ENCODE results near the gene CFAP46. TPM values are rescaled to one million over a fixed set of nuclear protein-coding genes. Genes with fewer than 3 reads are reported as not detected.

Gene CFAP46
- total and polyA plus RNA-seq, 9 of the 15 experiments (the other 6 are each of a cell fraction or from before 2014, with no cell fraction given), result not detected

DNA sequence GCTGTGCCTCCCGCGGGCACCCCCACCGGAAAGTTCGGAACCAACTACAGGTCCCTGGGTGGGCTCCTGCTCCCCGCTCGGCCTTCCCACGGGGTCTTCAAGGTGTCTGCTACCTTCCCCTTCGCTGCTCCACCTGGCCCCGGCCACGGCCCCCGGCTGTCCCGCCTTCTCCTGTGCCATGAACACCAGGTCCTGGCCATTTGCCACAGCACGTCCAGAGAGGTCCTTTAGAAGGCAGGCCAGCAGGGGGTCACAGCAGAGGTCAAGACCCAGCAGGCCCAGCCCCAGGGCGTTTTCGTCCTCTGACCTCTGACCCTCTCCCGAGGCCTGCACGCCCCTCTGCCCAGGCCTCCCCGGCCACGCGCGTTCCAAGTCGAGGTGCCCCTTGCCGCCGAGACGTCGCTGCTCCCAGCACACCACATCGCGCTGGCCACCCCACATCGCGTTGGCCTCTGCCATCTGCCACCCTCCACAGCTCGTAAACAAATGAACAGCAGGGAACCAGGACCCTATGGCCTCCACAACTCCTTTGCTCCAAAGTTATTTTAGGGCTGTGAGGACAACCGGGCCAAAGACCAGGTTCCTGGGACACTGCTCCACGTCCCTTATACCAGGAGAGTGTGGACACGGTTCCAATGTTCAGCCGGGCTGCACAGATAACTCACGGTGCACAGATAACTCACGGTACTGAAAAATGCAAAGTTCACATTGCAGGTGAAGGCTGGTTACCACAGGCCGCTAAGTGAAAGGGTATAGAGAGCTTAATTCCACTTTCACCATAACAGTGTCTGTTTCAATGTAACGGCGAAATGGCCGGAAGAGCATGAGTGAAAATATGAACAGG is 74.3 kb downstream of the CFAP46 start (continued):
- TF ChIP-seq TRIM28 (IDR thresholded peaks at IDR 0.05), result no peak

DNA sequence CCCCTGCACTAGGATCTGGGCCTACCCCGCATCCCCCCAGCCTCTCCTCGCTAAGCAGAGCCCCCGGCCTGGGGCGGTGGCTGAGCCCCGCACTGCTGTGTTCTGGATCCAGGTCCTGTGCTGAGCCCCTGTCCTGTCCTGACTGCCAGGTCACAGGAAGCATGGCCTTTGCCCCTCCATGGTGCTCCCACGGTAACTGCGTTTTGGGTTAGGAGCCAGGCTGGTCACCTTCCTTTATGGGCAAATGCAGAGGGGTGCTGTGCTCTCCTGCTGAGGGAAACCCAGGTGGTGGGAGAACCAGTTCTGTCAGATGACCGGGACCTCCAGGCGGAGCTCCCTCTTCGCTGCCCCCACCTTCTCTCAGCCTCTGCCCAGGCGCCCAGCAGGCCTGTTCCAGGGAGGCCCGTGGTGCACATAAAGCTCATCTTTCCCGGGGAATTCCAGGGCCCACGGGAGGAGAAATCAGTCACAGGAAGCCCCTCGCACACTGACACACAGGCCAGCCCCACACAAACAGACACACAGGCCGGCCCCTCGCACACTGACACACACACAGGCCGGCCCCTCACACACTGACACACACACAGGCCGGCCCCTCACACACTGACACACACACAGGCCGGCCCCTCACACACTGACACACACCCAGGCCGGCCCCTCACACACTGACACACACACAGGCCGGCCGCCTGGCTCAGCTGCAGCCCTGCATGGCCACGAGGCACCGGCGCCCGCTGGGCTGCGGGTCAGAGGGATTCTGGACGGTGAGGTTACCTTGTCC is 75.6 kb downstream of the CFAP46 start:
- DNase-seq (ENCODE audit: extremely low read depth in 1 of 4, low spot score in 3 of 4), result no peak

More for the DNA sequence above, 75.6 kb downstream of the CFAP46 start:
- H3K27ac ChIP-seq (ENCODE audit: extremely low read depth, low read depth, low read length), result no peak overlapping the region
- FAIRE-seq (no peak), ATAC-seq (no peak)
- no peak overlapping the region for H2AFZ ChIP-seq (ENCODE audit: low read depth, low read length)
- ChIA-PET POLR2A (no interaction called here), CTCF (ENCODE audit: low intra/inter-chr PET ratio) (no interaction called here)
- H3K9me3 ChIP-seq (replicated peaks; ENCODE audit: control insufficient read depth, insufficient read depth, low read depth, low read length), result no peaks in the 10 kb centered on the region
- H3K4me1 ChIP-seq (replicated peaks in 1 of 2; ENCODE audit: control insufficient read depth in 2 of 2, insufficient read depth in 2 of 2, low read length in 2 of 2), result peaks cover 0 to 10% of the 10 kb centered on the region in 2 experiments; a peak in 1 of 5 replicates
- no peaks in the 10 kb centered on the region for H3K9me1 ChIP-seq (ENCODE audit: control insufficient read depth, insufficient read depth, low read length)
- WGBS (ENCODE audit: insufficient coverage, low coverage, missing lambda C conversion rate), result 3% methylated on average over 11 of the region's 29 CpGs
- H3K79me2 ChIP-seq (ENCODE audit: control insufficient read depth, insufficient read depth, low read length), result no peaks in the 10 kb centered on the region
- in situ Hi-C loops (cut with MboI) (no loop called here), intact Hi-C loops (cut with micrococcal nuclease) (no loop called here)
- BruUV-seq (replicated peaks), result no TSS peak
- peaks cover 0 to 52% of the 10 kb centered on the region in 2 experiments; a peak in 3 of 5 replicates for H3K27me3 ChIP-seq (ENCODE audit: control insufficient read depth in 2 of 2, insufficient read depth in 2 of 2, low read length in 2 of 2)
- no peak overlapping the region for H3K4me2 ChIP-seq (ENCODE audit: insufficient read depth, low read length)
- no peaks in the 10 kb centered on the region for H3K36me3 ChIP-seq (ENCODE audit: control insufficient read depth, insufficient read depth, low read length)
- no peak overlapping the region for H3K9ac ChIP-seq (ENCODE audit: insufficient read depth in 1 of 2, low read depth in 2 of 2, low read length in 2 of 2)
- peaks cover 5% of the 10 kb centered on the region; the same call in 1 of the 2 replicates for H4K20me1 ChIP-seq (replicated peaks; ENCODE audit: control insufficient read depth, insufficient read depth, low read length)
- TF ChIP-seq, protein P1, sequence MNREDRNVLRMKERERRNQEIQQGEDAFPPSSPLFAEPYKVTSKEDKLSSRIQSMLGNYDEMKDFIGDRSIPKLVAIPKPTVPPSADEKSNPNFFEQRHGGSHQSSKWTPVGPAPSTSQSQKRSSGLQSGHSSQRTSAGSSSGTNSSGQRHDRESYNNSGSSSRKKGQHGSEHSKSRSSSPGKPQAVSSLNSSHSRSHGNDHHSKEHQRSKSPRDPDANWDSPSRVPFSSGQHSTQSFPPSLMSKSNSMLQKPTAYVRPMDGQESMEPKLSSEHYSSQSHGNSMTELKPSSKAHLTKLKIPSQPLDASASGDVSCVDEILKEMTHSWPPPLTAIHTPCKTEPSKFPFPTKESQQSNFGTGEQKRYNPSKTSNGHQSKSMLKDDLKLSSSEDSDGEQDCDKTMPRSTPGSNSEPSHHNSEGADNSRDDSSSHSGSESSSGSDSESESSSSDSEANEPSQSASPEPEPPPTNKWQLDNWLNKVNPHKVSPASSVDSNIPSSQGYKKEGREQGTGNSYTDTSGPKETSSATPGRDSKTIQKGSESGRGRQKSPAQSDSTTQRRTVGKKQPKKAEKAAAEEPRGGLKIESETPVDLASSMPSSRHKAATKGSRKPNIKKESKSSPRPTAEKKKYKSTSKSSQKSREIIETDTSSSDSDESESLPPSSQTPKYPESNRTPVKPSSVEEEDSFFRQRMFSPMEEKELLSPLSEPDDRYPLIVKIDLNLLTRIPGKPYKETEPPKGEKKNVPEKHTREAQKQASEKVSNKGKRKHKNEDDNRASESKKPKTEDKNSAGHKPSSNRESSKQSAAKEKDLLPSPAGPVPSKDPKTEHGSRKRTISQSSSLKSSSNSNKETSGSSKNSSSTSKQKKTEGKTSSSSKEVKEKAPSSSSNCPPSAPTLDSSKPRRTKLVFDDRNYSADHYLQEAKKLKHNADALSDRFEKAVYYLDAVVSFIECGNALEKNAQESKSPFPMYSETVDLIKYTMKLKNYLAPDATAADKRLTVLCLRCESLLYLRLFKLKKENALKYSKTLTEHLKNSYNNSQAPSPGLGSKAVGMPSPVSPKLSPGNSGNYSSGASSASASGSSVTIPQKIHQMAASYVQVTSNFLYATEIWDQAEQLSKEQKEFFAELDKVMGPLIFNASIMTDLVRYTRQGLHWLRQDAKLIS (CRISPR knock-in tag; IDR thresholded peaks at IDR 0.05), result no peak
- TF ChIP-seq TCF3 (CRISPR knock-in tag; IDR thresholded peaks at IDR 0.05) (no peak), MAFG (tag; conservative IDR thresholded peaks at IDR 0.05) (no peak), ZNF384 (IDR thresholded peaks at IDR 0.05; ENCODE audit: low read depth, low read length) (no peak), HDGF (IDR thresholded peaks at IDR 0.05) (no peak), XRCC4 (IDR thresholded peaks at IDR 0.05; ENCODE audit: extremely low read depth, insufficient read depth, insufficient read length) (no peak), PTBP1 (IDR thresholded peaks at IDR 0.05; ENCODE audit: low read depth, low read length) (no peak)
- TF ChIP-seq, protein P2, sequence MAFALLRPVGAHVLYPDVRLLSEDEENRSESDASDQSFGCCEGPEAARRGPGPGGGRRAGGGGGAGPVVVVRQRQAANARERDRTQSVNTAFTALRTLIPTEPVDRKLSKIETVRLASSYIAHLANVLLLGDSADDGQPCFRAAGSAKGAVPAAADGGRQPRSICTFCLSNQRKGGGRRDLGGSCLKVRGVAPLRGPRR (CRISPR knock-in tag; IDR thresholded peaks at IDR 0.05), result no peak
- TF ChIP-seq, protein P3, sequence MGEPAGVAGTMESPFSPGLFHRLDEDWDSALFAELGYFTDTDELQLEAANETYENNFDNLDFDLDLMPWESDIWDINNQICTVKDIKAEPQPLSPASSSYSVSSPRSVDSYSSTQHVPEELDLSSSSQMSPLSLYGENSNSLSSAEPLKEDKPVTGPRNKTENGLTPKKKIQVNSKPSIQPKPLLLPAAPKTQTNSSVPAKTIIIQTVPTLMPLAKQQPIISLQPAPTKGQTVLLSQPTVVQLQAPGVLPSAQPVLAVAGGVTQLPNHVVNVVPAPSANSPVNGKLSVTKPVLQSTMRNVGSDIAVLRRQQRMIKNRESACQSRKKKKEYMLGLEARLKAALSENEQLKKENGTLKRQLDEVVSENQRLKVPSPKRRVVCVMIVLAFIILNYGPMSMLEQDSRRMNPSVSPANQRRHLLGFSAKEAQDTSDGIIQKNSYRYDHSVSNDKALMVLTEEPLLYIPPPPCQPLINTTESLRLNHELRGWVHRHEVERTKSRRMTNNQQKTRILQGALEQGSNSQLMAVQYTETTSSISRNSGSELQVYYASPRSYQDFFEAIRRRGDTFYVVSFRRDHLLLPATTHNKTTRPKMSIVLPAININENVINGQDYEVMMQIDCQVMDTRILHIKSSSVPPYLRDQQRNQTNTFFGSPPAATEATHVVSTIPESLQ (CRISPR knock-in tag; IDR thresholded peaks at IDR 0.05), result no peak
- H3K4me3 ChIP-seq, result no peak overlapping the region
